ENCODE data around the gene RGS10.

Gene RGS10

DNA sequence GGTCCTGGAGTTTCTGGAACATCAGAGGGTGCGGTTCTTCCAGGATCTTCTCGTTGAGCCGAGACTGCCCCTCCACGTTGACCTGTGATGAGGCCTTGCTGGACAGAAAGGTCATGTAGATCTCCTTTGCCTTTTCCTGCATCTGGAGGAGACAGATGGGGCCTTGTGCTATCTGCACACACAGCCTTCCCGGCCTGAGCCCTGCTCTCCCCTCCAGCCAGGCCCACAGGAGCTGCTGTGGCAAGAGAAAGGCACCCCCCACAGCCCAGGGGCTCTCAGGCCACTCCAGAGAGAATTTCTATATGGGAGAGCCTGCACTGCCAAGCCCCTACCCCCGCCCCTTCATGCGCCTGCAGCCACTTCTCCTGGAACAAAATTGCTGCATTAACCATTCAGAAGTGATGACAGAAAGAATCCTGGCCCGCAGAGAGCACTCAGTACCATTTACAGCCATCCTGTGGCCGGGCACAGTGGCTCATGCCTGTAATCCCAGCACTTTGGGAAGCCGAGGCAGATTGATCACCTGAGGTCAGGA lies 26.9 kb downstream of the RGS10 start:
- no peak overlapping the region for H3K27ac ChIP-seq (ENCODE audit: low read length)
- no peaks in the 10 kb centered on the region for H3K9me3 ChIP-seq (ENCODE audit: insufficient read depth, low read depth, low read length)
- H3K9ac ChIP-seq (ENCODE audit: low read depth, low read length): no peak overlapping the region

GRCh38 chr10:119514819-119515218 lies 27.7 kb downstream of the RGS10 start:
- Histone ChIP-seq H3K36me3 (ENCODE audit: insufficient read depth, low read depth, low read length) (no peaks in the 10 kb centered on the region; the same call in 1 of the 2 replicates), H3K9me3 (ENCODE audit: insufficient read depth, low read depth, low read length) (no peaks in the 10 kb centered on the region), H3K27ac (ENCODE audit: low read length) (no peak overlapping the region), H3K4me3 (ENCODE audit: low read length) (no peak overlapping the region), H3K27me3 (ENCODE audit: insufficient read depth, low read length) (no peaks in the 10 kb centered on the region), H3K9ac (ENCODE audit: low read depth, low read length) (no peak overlapping the region), H3K4me1 (ENCODE audit: insufficient read depth, low read length) (no peaks in the 10 kb centered on the region; the same call in 1 of the 2 replicates)

More for the DNA sequence above, 26.9 kb downstream of the RGS10 start:
- no peak overlapping the region for H3K4me3 ChIP-seq (ENCODE audit: low read length)
- H3K27me3 ChIP-seq (ENCODE audit: insufficient read depth, low read length): no peaks in the 10 kb centered on the region
- H3K36me3 ChIP-seq (ENCODE audit: insufficient read depth, low read depth, low read length): no peaks in the 10 kb centered on the region; the same call in 1 of the 2 replicates
- no peaks in the 10 kb centered on the region; the same call in 1 of the 2 replicates for H3K4me1 ChIP-seq (ENCODE audit: insufficient read depth, low read length)

DNA sequence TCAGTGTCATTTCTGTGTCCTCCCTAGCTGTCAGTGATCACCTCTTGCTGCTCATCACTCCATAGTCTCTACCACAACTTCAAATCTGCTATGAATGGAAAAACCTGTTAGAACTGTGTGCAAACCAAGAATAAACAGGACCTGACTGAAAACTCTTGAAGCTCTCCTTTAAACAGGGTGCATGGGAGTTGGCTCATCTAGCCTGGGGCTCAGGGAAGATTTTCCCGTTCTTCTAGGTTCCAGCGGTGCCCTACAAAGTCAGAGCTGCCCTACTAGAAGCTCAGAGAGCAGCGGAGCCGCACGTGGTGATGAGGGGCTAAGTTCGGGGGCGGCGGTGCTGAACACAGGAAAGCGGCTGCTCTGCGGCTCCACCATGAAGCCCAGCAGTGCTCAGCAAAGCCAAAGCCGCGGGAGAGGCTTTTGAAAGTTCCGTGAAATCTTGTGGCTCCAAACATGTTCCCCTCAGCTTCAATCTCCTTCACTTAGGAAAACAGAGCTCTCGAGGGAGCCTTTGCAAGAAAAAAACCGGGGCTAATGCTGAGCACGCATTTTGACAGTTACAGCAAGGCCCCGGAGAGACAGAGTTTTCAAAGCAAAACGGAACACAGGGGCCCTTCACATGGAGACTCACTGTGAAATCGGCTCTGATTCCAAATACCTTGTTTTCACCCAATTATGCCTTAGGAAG lies 30.5 kb downstream of the RGS10 start:
- no peaks in the 10 kb centered on the region for H3K4me1 ChIP-seq (ENCODE audit: insufficient read depth, low read length)

GRCh38 chr10:119509909-119510451 lies 32.5 kb downstream of the RGS10 start:
- H3K36me3 ChIP-seq (ENCODE audit: insufficient read depth, low read depth, low read length): no peaks in the 10 kb centered on the region; the same call in 1 of the 2 replicates
- H3K27ac ChIP-seq (ENCODE audit: low read length): no peak overlapping the region
- no peaks in the 10 kb centered on the region for H3K4me1 ChIP-seq (ENCODE audit: insufficient read depth, low read length)
- no peaks in the 10 kb centered on the region for H3K9me3 ChIP-seq (ENCODE audit: insufficient read depth, low read depth, low read length)
- H3K27me3 ChIP-seq (ENCODE audit: insufficient read depth, low read length): no peaks in the 10 kb centered on the region
- no peak overlapping the region for H3K4me3 ChIP-seq (ENCODE audit: low read length)
- no peak overlapping the region for H3K9ac ChIP-seq (ENCODE audit: low read depth, low read length)

More for the DNA sequence above, 30.5 kb downstream of the RGS10 start:
- H3K27me3 ChIP-seq (ENCODE audit: insufficient read depth, low read length): no peaks in the 10 kb centered on the region
- no peak overlapping the region for H3K4me3 ChIP-seq (ENCODE audit: low read length)
- H3K36me3 ChIP-seq (ENCODE audit: insufficient read depth, low read depth, low read length): no peaks in the 10 kb centered on the region; the same call in 1 of the 2 replicates
- no peaks in the 10 kb centered on the region for H3K9me3 ChIP-seq (ENCODE audit: insufficient read depth, low read depth, low read length)
- no peak overlapping the region for H3K27ac ChIP-seq (ENCODE audit: low read length)
- no peak overlapping the region for H3K9ac ChIP-seq (ENCODE audit: low read depth, low read length)

- Histone ChIP-seq H3K27ac (ENCODE audit: low read length) (no peak overlapping the region), H3K36me3 (ENCODE audit: insufficient read depth, low read depth, low read length) (no peaks in the 10 kb centered on the region)
Measured at GRCh38 chr10:119507115-119507514, 35.4 kb downstream of the RGS10 start.

DNA sequence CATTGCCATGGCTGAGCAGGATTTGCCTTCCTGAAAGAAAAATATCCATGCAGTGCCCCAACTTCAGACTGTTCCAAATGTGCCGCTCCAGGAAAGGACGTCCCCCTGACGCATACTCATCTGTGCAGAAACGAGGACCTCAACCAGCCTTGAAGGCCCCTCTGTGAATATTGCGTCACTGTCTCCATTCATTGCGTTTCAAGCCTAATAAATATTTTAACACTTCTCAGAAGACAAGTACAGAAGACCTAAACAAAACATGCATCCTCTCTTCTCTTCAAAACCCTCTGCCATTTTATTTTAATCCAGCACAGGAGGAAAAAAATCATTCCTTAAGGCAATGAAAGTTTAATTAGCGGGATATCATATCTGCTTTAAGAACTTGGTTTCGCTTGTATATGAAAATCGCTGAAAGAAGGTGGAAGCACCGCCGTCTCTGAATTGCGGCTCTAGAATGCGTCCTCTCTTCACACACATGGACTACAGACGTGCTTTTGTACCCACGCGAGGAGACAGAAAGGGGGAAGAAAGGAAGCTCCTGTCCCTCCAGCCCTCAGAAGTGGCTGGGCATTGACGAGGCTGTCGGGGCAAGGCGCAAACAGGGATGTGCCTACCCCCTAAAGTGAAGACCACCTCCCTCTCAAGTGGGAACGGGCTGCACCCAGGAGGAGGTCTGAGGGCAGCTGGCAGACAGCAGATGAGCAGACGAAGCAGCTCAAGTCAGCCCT lies 36.8 kb downstream of the RGS10 start:
- Histone ChIP-seq H3K9ac (ENCODE audit: low read depth, low read length) (no peak overlapping the region), H3K4me3 (ENCODE audit: low read length) (no peak overlapping the region), H3K27me3 (ENCODE audit: insufficient read depth, low read length) (no peaks in the 10 kb centered on the region), H3K27ac (ENCODE audit: low read length) (no peak overlapping the region), H3K36me3 (ENCODE audit: insufficient read depth, low read depth, low read length) (no peaks in the 10 kb centered on the region), H3K9me3 (ENCODE audit: insufficient read depth, low read depth, low read length) (no peaks in the 10 kb centered on the region), H3K4me1 (ENCODE audit: insufficient read depth, low read length) (no peaks in the 10 kb centered on the region)

More at GRCh38 chr10:119507115-119507514, 35.4 kb downstream of the RGS10 start:
- no peaks in the 10 kb centered on the region for H3K9me3 ChIP-seq (ENCODE audit: insufficient read depth, low read depth, low read length)
- H3K9ac ChIP-seq (ENCODE audit: low read depth, low read length): no peak overlapping the region
- no peaks in the 10 kb centered on the region for H3K4me1 ChIP-seq (ENCODE audit: insufficient read depth, low read length)
- no peaks in the 10 kb centered on the region for H3K27me3 ChIP-seq (ENCODE audit: insufficient read depth, low read length)
- H3K4me3 ChIP-seq (ENCODE audit: low read length): no peak overlapping the region

DNA sequence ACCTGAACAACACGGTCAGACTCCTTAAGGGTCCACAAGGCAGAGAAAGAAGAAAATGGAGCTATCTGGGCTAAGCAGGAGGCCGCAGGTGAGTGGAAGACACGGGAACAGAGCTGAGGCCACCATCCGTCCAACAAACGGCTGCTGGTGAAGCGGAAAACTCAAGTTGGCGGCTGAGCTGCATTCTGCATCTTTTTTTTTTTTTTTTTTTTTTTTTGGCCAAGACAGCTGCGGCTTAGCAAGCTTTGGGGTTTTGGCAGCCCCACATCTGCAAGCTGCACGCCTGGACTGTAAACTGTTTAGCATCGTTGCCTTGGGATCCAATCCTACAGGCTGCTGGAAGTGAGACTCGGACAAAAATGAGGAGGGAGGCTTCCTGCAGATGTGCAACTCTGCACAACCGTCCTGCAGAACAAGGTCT lies 37.4 kb downstream of the RGS10 start:
- H3K9me3 ChIP-seq (ENCODE audit: insufficient read depth, low read depth, low read length): no peaks in the 10 kb centered on the region
- H3K27me3 ChIP-seq (ENCODE audit: insufficient read depth, low read length): no peaks in the 10 kb centered on the region; the same call in 1 of the 2 replicates
- no peak overlapping the region for H3K4me3 ChIP-seq (ENCODE audit: low read length)
- H3K4me1 ChIP-seq (ENCODE audit: insufficient read depth, low read length): no peaks in the 10 kb centered on the region
- no peak overlapping the region for H3K9ac ChIP-seq (ENCODE audit: low read depth, low read length)
- H3K27ac ChIP-seq (ENCODE audit: low read length): no peak overlapping the region
- no peaks in the 10 kb centered on the region for H3K36me3 ChIP-seq (ENCODE audit: insufficient read depth, low read depth, low read length)

DNA sequence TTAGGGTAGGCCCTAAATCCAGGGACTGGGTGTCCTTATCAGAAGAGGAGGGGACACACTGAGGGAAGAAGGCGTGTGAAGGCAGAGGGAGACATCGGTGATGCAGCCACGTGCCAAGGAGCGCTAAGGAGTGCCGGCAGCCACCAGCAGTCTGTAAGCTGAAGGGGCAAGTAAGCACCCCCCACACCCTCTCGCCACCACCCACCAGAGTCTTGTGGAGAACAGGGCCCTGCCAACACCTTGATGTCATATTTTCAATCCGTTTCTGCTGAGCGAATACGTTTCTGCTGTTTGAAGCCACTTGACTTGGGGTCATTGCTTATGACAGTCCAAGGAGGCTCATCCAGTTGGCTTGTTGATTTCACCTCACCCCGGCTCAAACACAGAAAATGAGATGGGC lies 37.9 kb downstream of the RGS10 start:
- Histone ChIP-seq H3K9ac (ENCODE audit: low read depth, low read length) (no peak overlapping the region), H3K27ac (ENCODE audit: low read length) (no peak overlapping the region), H3K4me3 (ENCODE audit: low read length) (no peak overlapping the region), H3K27me3 (ENCODE audit: insufficient read depth, low read length) (no peaks in the 10 kb centered on the region; the same call in 1 of the 2 replicates), H3K36me3 (ENCODE audit: insufficient read depth, low read depth, low read length) (no peaks in the 10 kb centered on the region), H3K4me1 (ENCODE audit: insufficient read depth, low read length) (no peaks in the 10 kb centered on the region), H3K9me3 (ENCODE audit: insufficient read depth, low read depth, low read length) (no peaks in the 10 kb centered on the region)

DNA sequence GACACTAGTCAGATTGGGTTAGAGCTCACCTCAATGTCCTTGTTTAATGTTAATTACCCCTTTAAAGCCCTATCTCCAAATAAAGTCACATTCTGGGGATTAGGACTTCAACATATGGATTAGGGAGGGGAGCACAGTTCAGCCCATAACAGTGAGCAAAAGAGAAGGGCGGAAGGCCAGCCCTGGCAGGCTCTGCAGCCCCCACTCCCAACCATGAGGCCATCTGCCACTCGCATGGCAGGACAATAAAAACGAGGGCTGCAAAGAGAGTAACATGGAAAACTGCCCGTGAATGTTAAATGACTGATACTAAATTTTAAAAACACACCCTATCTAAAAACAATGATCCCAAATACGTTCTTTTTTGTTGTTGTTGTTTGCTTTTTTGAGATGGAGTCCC lies 38.7 kb downstream of the RGS10 start:
- no peaks in the 10 kb centered on the region for H3K9me3 ChIP-seq (ENCODE audit: insufficient read depth, low read depth, low read length)

DNA sequence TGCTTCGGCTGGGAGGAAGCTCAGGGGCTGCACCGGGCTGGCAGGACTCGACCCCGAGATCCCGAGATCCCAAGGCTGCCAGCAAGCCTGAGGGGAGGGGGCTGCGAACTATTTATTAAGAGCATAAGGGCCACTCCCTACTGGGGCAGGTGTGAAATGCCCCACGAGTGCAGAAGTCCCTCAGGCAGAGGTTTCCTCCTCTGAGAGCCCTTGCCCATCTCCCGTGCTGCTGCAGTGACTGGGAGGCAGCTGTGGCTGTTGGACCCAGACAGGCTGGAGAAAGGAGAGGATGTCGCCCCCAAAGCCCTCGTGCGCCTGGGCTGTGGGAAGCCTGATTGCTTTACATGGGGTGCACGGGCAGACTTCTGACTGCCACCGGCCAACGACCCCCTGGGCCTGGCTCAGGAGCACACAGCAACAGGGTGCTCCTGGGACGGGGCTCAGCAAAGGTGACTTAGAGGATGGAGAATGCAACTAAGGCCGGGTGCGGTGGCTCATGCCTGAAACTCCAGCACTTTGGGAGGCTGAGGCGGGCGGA lies 39.8 kb downstream of the RGS10 start:
- H3K9me3 ChIP-seq (ENCODE audit: insufficient read depth, low read depth, low read length): no peaks in the 10 kb centered on the region
- H3K27me3 ChIP-seq (ENCODE audit: insufficient read depth, low read length): no peaks in the 10 kb centered on the region; the same call in 1 of the 2 replicates
- no peak overlapping the region for H3K9ac ChIP-seq (ENCODE audit: low read depth, low read length)
- H3K4me1 ChIP-seq (ENCODE audit: insufficient read depth, low read length): no peaks in the 10 kb centered on the region
- H3K27ac ChIP-seq (ENCODE audit: low read length): no peak overlapping the region
- H3K36me3 ChIP-seq (ENCODE audit: insufficient read depth, low read depth, low read length): no peaks in the 10 kb centered on the region
- H3K4me3 ChIP-seq (ENCODE audit: low read length): no peak overlapping the region

More for the DNA sequence above, 38.7 kb downstream of the RGS10 start:
- Histone ChIP-seq H3K4me1 (ENCODE audit: insufficient read depth, low read length) (no peaks in the 10 kb centered on the region), H3K27ac (ENCODE audit: low read length) (no peak overlapping the region), H3K27me3 (ENCODE audit: insufficient read depth, low read length) (no peaks in the 10 kb centered on the region; the same call in 1 of the 2 replicates), H3K4me3 (ENCODE audit: low read length) (no peak overlapping the region), H3K9ac (ENCODE audit: low read depth, low read length) (no peak overlapping the region), H3K36me3 (ENCODE audit: insufficient read depth, low read depth, low read length) (no peaks in the 10 kb centered on the region)

- H3K9me3 ChIP-seq (ENCODE audit: insufficient read depth, low read depth, low read length): no peaks in the 10 kb centered on the region
- no peaks in the 10 kb centered on the region; the same call in 1 of the 2 replicates for H3K27me3 ChIP-seq (ENCODE audit: insufficient read depth, low read length)
- H3K4me1 ChIP-seq (ENCODE audit: insufficient read depth, low read length): no peaks in the 10 kb centered on the region
- no peak overlapping the region for H3K9ac ChIP-seq (ENCODE audit: low read depth, low read length)
- no peaks in the 10 kb centered on the region for H3K36me3 ChIP-seq (ENCODE audit: insufficient read depth, low read depth, low read length)
- H3K4me3 ChIP-seq (ENCODE audit: low read length): no peak overlapping the region
- no peak overlapping the region for H3K27ac ChIP-seq (ENCODE audit: low read length)
Measured at GRCh38 chr10:119502209-119502608, 40.3 kb downstream of the RGS10 start.
